SW480 (cell line): ENCODE data around the gene CR1L.
"Not testable (repeated sequence)": the region's sequence is repeated elsewhere in the genome, so short reads cannot be mapped to it uniquely, and the experiment has no call there.

Source experiments
- DNase-seq: peaks from one replicate; pipeline ENCODE4 v3.0.0-alpha.2; 2016; ENCODE audit warnings: low spot score

CR1L gene

GRCh38 chr1:207682872-207683434 lies 38.0 kb downstream of the CR1L start:
- not testable (repeated sequence) for DNase-seq

- DNase-seq: not testable (repeated sequence)
These were observed 45.6 kb downstream of the CR1L start for GRCh38 chr1:207690551-207690950.

DNA sequence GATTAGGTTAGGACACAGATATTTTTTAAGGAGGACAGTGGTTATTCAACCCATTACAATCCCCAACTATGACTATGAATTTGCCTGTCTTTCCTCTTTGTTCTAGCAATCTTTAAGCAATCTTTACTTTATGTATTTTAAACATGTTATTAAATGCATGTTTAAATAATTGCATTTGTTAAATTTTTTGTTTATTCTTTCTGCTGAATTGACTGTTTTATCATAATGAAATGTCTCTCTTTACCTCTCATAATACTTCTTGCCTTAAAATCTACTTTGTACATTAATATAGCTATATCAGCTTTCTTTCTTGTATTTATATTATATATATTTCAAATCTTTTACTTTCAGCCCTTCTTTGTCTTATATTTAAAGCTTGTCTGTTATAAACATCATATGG lies 46.1 kb downstream of the CR1L start:
- no peak for DNase-seq

DNA sequence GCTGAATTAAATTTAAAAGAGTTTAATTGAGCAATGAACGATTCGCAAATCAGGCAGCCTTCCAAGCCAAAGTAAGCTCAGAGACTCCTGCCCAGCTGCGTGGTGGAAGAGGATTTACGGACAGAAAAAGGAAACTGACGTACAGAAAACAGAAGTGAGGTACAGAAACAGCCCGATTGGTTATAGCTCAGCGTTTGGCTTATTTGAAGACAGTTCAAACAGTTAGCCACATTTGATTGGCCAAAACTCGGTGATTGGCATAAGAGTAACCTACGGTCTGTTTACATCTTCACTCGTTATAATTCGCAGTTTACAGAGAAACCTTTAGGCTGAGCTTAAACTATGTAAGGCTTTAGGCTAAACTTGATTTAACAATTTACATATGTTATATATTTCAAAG lies 46.9 kb downstream of the CR1L start:
- no peak for DNase-seq

- not testable (repeated sequence) for DNase-seq
These were observed 47.4 kb downstream of the CR1L start for GRCh38 chr1:207692291-207692690.

DNA sequence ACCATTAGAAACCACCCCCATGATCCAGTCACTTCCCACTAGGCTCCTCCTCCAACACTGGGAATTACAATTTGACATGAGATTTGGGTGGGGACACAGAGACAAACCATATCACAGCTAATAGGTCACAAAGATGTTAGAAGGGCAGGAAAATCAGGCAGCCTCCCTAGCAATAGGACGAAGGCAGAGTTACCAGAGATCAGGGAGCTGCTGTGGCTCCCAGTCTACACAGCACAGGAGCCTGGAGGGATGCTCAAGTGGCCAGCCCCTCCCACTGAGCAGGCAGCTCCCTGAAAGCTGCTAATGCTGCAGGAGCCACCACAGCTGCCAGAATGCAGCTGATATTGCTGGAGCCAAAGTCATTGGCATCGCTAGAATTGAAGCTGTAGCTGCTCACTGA lies 51.0 kb downstream of the CR1L start:
- no peak for DNase-seq

GRCh38 chr1:207698822-207699483 lies 54.0 kb downstream of the CR1L start:
- DNase-seq: peak; percentile 56

DNA sequence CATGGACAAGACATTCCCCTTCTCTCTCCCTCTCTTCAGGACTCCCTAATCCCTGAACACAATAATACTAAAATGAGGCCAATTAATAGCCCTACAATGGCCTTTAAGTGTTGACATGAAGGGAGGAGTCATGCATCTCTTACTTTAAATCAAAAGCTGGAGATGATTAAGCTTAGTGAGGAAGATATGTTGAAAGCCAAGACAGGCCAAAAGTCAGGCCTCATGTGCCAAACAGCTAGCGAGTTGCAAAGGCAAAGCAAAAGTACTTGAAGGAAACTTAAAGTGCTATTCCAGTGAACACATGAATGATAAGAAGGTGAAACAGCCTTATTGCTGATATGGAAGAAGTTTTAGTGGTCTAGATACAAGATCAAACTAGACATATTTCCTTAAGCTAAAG lies 57.4 kb downstream of the CR1L start:
- DNase-seq: no peak

DNA sequence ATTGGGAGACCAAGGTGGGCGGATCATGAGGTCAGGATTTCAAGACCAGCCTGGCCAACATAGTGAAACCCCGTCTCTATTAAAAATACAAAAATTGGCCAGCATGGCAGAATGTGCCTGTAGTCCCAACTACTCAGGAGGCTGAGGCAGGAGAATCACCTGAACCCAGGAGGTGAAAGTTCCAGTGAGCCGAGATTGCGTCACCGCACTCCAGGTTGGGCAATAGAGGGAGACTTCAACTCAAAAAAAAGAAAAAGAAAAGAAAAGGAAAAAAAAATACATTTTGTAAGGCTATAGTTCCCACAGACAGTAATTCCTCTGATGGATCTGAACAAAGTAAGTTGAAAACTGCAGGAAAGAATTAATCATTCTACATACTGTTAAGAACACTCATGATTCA lies 58.8 kb downstream of the CR1L start:
- DNase-seq: no peak

GRCh38 chr1:207708004-207708403 lies 63.1 kb downstream of the CR1L start:
- DNase-seq: not testable (repeated sequence)

- DNase-seq: peak; percentile 44
These were observed 66.4 kb downstream of the CR1L start for GRCh38 chr1:207711285-207711684.

GRCh38 chr1:207712701-207713100 lies 67.8 kb downstream of the CR1L start:
- not testable (repeated sequence) for DNase-seq

GRCh38 chr1:207713529-207713928 lies 68.6 kb downstream of the CR1L start:
- DNase-seq: no peak

GRCh38 chr1:207719234-207719633 lies 74.3 kb downstream of the CR1L start:
- DNase-seq: no peak

GRCh38 chr1:207728200-207728858 lies 83.4 kb downstream of the CR1L start:
- not testable (repeated sequence) for DNase-seq

- DNase-seq: peak; percentile 18
These were observed 92.7 kb downstream of the CR1L start for GRCh38 chr1:207737503-207738157.

DNA sequence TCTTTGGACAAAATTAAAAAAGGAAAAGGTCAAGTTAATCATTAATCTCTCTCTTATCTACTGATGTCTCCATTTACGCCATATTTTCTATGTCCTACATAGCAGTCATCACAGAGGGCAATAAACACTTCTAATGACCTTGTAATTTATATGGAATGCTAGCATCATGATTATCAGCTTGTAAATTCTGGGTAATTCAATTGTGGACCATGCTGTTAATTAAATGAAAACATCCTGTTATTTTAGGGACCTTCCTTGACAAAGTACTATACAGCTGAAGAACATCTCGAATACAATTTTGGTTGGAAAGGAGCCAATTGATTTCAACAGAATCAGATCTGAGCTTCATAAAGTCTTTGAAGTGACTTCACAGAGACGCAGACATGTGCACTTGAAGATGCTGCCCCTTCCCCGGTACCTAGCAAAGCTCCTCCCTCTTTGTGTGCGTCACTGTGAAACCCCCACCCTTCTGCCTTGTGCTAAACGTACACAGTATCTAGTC lies 93.3 kb downstream of the CR1L start:
- peak; percentile 55 for DNase-seq

GRCh38 chr1:207740207-207740606 lies 95.3 kb downstream of the CR1L start:
- no peak for DNase-seq

DNA sequence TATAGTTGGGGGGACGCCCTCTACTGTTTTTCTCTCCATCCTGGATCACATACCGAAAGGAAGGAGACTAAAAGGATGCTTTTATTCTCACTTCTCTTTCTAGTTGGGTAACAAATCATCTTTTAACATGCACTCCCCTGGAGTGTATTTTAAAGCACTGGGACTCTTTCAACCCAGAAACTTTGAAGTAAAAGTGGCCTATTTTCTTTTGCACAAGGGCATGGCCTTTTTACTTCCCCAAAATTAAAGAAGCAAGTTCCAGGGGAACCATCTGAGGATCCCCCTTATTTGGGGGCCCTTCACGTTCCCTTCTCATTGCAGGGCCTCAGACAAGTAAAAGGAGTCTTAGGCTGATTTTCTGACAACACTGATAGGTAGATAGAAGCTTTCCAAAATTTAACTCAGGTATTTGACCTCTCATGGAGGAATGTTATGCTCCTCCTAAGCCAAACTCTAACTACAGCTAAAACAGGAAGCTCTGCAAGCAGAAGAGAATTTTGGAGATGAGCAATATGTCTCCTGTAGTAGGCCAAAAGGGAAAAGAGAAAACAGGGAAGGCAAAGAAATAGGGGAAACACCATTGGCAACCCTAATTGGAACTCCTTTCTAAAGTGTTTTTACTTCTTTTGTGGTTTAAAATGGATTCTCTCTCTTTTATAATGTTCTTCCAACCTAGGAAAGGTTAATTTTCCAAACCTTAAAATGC lies 98.1 kb downstream of the CR1L start:
- no peak for DNase-seq

GRCh38 chr1:207744000-207744534 lies 99.1 kb downstream of the CR1L start:
- DNase-seq: no peak

GRCh38 chr1:207745285-207745684 lies 100.4 kb downstream of the CR1L start:
- no peak for DNase-seq
